Measurements from ENCODE around the gene ILKAP.

DNA sequence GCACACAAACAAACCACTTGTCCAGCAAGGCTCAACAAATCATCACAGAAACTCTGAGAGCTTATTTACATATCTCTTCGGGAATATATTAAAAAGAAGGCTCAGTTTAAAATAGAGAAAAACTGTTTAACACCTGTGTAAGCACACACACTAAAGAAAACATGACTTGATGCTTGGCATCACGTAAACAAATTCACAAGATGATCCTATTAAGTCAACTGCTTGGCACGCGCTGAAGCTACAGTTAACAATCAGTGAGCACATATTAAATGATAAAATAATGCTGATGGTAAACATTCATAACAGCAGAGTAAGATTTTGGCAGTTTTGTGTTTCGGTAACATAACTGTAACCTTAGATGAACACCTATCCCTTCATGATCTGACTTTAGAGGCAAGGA is 40.7 kb upstream of the ILKAP start:
- TF ChIP-seq, protein P1, sequence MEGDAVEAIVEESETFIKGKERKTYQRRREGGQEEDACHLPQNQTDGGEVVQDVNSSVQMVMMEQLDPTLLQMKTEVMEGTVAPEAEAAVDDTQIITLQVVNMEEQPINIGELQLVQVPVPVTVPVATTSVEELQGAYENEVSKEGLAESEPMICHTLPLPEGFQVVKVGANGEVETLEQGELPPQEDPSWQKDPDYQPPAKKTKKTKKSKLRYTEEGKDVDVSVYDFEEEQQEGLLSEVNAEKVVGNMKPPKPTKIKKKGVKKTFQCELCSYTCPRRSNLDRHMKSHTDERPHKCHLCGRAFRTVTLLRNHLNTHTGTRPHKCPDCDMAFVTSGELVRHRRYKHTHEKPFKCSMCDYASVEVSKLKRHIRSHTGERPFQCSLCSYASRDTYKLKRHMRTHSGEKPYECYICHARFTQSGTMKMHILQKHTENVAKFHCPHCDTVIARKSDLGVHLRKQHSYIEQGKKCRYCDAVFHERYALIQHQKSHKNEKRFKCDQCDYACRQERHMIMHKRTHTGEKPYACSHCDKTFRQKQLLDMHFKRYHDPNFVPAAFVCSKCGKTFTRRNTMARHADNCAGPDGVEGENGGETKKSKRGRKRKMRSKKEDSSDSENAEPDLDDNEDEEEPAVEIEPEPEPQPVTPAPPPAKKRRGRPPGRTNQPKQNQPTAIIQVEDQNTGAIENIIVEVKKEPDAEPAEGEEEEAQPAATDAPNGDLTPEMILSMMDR (IDR thresholded peaks at IDR 0.05) = no peak
- no peak for TF ChIP-seq POLR2A (IDR thresholded peaks at IDR 0.05)
- TF ChIP-seq EP300 (IDR thresholded peaks at IDR 0.05) = no peak

Data from gastroesophageal sphincter (tissue), 3 donors.